HEK293T (cell line): ENCODE results near the gene DLG5.

ENCODE experiments used
- LEF1 ChIP-seq: fragments of 450-650 bp; IDR thresholded peaks from 2 replicates; pipeline ENCODE4 v1.6.1; 2017; ENCODE audit warnings: mild to moderate bottlenecking, borderline replicate concordance
- NFRKB ChIP-seq: fragments of 450-650 bp; IDR thresholded peaks from 2 replicates; pipeline ENCODE4 v1.6.1; 2016; ENCODE audit warnings: mild to moderate bottlenecking, moderate library complexity

DNA sequence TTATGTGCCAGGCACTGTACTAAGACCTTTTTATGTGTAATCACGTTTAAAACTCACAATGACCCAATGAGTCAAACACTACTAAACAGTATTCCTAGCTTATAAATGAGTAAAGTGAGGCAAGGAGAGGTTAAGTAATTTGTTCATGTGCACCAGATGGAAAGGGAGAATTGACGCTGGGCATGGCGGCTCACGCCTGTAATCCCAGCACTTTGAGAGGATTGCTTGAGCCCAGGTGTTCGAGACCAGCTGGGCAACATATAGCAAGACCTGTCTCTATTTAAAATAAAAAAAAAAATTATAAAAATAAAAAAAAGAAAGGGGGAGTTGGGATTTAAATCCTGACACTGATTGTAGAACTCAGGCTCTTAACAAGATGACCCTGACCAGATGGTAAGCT is 46.7 kb upstream of the DLG5 start:
- TF ChIP-seq NFRKB (no peak), LEF1 (no peak)
